Measurements from ENCODE around the gene GATA2.

GRCh38 chr3:128491941-128492670 is 895 bp downstream of the GATA2 start:
- no peak for TF ChIP-seq POLR2A (IDR thresholded peaks at IDR 0.05; ENCODE audit: control extremely low read depth in 1 of 2, low read depth in 2 of 2, low read length in 2 of 2)
- no peak for TF ChIP-seq BRCA1 (IDR thresholded peaks at IDR 0.05; ENCODE audit: low read depth, low read length)
